ENCODE data around the gene KRT10.

KRT10 gene

GRCh38 chr17:40800381-40800780 is 22.0 kb downstream of the KRT10 start:
- DNase-seq, result no peak

- DNase-seq, result no peak
Measured at GRCh38 chr17:40799859-40800258, 22.6 kb downstream of the KRT10 start, which contains the start of gene KRT28. Gene KRT28 (minus strand): TSS chr17:40799959. CDS start chr17:40799893, 66 bp downstream.

- no peak for DNase-seq
Measured at GRCh38 chr17:40796846-40797245, 25.6 kb downstream of the KRT10 start.

GRCh38 chr17:40795019-40795667 is 27.3 kb downstream of the KRT10 start:
- DNase-seq, result no peak

- DNase-seq, result no peak
Measured at GRCh38 chr17:40794466-40794865, 27.9 kb downstream of the KRT10 start.

- DNase-seq, result no peak
Measured at GRCh38 chr17:40793832-40794231, 28.6 kb downstream of the KRT10 start.

- DNase-seq, result no peak
Measured at GRCh38 chr17:40791787-40792436, 30.5 kb downstream of the KRT10 start.

- no peak for DNase-seq
Measured at GRCh38 chr17:40791111-40791510, 31.3 kb downstream of the KRT10 start.

GRCh38 chr17:40782450-40782849 is 40.0 kb downstream of the KRT10 start, which contains the start of gene KRT27:
Gene KRT27 (minus strand): TSS chr17:40782550. CDS start chr17:40782493, 57 bp downstream.
- no peak for DNase-seq

GRCh38 chr17:40779181-40779909 is 43.1 kb downstream of the KRT10 start:
- DNase-seq, result no peak

GRCh38 chr17:40778461-40778860 is 44.0 kb downstream of the KRT10 start:
- DNase-seq, result no peak

GRCh38 chr17:40777971-40778370 is 44.4 kb downstream of the KRT10 start:
- no peak for DNase-seq

GRCh38 chr17:40777459-40777858 is 45.0 kb downstream of the KRT10 start:
- no peak for DNase-seq

GRCh38 chr17:40775945-40776344 is 46.5 kb downstream of the KRT10 start:
- DNase-seq, result no peak

- DNase-seq, result no peak
Measured at GRCh38 chr17:40772101-40772500, 50.3 kb downstream of the KRT10 start, which contains the start of gene KRT26. Gene KRT26 (minus strand): TSS chr17:40772201. CDS start chr17:40772113, 88 bp downstream.
